GM12801 (cell line): Measurements from ENCODE around the gene PAXIP1.

Experiments used
- TF ChIP-seq, protein P1 (sequence below): IDR thresholded peaks from one replicate; pipeline ENCODE4 v1.5.1; 2011; ENCODE audit warnings: control low read depth; ENCODE audit not compliant: insufficient read length; ENCODE audit errors: extremely low read depth

PAXIP1 gene

DNA sequence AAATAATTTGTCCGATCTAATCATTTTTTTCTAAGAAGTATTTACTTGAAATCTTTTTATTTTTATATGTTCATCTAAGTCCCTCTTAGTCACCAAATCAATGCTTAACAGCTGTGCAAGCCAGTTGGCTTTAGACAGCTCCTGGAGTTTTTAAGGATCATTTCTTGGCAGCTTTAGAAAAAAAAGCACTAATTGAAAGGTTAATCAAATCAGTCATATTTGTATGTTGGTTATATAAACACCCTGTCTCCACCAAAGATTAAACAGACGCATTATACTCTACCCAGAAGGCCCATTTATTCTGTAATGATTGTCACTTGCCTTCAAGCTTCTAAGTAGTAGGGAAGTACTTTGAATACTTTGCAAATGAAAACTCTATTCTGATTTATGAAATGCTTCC lies 60.2 kb downstream of the PAXIP1 start:
- TF ChIP-seq, protein P1, sequence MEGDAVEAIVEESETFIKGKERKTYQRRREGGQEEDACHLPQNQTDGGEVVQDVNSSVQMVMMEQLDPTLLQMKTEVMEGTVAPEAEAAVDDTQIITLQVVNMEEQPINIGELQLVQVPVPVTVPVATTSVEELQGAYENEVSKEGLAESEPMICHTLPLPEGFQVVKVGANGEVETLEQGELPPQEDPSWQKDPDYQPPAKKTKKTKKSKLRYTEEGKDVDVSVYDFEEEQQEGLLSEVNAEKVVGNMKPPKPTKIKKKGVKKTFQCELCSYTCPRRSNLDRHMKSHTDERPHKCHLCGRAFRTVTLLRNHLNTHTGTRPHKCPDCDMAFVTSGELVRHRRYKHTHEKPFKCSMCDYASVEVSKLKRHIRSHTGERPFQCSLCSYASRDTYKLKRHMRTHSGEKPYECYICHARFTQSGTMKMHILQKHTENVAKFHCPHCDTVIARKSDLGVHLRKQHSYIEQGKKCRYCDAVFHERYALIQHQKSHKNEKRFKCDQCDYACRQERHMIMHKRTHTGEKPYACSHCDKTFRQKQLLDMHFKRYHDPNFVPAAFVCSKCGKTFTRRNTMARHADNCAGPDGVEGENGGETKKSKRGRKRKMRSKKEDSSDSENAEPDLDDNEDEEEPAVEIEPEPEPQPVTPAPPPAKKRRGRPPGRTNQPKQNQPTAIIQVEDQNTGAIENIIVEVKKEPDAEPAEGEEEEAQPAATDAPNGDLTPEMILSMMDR = no peak

- TF ChIP-seq, protein P1 = no peak
Measured at GRCh38 chr7:154937837-154938236, 65.1 kb downstream of the PAXIP1 start.

- TF ChIP-seq, protein P1 = no peak
Measured at GRCh38 chr7:154931906-154932305, 71.0 kb downstream of the PAXIP1 start.

GRCh38 chr7:154929006-154929726 lies 73.8 kb downstream of the PAXIP1 start:
- TF ChIP-seq, protein P1 = no peak

DNA sequence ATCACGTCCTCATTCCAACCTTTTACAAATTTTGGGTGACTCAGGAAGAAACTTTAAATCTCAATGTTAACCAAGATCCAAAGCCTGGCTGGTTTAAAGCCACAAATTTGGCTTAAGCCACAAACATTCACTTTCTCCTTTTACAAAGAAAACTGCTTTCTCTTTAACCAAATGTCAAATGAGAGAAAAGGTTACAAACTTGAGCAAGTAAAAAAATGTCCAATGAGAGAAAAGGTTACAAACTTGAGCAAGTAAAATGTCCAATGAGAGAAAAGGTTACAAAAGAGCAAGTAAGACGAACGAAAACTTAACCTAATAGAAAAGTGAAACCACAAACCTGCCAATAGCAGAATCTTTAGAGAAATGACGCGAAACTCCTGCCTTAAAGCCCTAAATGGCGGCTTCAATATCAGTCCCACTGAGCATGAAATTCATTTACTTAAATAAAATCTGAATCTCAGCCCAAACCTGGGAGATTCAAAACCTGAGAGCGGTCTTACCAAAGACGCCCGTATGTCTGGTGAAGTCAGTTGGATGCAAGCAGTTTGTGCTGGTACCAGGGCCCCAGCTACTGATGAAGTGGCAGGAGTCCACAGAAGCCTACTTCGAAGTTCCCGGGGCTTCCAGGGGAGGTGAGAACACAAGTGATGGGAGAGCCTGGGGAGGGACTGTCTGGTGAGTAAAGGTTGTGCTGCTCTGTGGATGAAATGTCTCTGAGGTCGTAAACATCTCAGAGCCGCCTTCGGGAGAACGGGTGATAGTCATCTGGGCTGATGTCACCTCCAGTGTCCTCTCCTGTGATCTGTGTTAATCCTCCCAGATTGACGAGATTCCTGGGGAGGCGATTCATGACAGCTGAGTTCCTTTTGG lies 74.6 kb downstream of the PAXIP1 start:
- TF ChIP-seq, protein P1 = no peak

GRCh38 chr7:154927624-154928125 lies 75.2 kb downstream of the PAXIP1 start:
- TF ChIP-seq, protein P1 = no peak

DNA sequence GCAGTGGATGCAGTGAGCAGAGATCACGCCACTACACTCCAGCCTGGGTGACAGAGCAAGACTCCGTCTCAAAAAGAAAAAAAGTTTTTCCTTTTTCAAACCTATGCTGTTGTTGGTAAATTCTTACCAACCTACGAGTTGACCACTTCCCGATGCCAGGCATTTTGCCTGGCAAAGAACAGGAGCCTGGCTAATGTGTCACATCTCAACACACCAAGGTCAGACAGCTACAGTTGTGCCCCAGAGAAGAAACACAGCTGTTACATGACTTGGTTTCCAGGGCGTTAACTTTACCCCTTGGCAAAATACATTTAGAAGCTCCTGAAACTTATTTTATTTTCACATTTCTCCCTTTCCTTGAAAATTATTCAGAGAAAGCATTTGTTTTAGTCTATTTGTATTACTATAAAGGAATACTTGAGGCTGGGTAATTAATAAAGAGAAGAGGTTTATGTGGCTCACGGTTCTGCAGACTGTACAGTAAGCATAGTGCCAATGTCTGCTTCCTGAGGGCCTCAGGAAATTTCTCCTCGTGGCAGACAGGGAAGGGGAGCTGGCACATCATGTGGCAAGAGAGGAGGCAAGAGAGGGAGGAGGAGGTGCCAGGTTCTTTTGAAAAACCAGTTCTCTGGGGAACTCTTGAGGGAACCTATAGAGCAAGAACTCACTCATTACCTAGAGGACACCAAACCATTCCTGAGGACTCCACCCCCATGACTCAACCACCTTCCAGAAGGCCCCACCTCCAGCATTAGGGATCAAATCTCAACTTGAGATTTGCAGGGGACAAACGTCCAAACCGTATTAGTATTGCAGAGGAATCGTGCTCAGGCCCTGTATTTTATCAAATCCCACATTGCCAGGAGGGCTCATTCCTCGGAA lies 83.3 kb downstream of the PAXIP1 start:
- TF ChIP-seq, protein P1 = no peak
